ENCODE measurements around the gene SLC38A2.

DNA sequence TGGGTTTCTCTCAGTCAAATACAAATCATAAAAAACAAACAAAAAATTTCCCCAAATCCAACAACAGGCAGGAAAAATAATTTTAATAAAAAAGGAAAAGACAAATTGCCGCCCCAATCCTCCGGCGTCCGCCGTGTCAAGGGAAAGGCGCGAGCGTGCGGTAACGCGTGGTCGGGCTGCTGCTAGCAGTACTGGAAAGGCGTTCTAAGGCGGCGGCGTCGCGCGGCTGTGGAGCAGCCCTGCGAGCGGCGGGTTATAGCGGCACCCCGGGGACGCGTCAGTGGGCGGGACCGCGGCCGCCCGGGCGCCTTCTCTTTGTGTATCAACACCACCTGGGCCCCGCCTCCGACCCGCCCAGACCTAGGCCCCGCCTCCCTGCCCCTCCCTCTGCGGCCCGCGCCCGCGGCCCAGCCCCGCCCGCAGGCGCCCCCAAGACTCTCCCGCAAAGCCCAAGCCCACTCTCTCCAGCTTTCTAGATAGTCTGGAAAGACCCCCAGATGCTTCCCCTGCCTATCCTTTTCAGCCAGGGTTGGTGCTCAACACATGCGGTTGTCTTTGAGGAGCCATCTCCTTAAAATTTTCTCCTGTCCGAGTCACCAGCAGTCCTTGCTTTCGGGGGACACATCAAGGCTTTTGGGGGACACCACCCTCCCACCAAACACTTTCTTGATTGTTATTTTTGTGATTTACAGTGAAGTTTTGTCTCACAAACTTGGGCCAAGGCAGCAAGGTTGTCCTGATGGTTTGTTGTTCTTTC, at the start of gene SLC38A2:
- TF ChIP-seq CTCF (IDR thresholded peaks at IDR 0.05; ENCODE audit: insufficient read depth, low read depth, low read length): no peak
- no peak for TF ChIP-seq EZH2 (IDR thresholded peaks at IDR 0.05; ENCODE audit: insufficient read depth, low read length)
